Fibroblast of skin of abdomen (primary cell): ENCODE measurements around the gene CRYBG1. TPM values are rescaled to one million over a fixed set of nuclear protein-coding genes. Genes with fewer than 3 reads are reported as not detected.

Experiments
- DNase-seq: peaks from one replicate; pipeline ENCODE4 v3.0.0-alpha.2; 2013
- polyA plus RNA-seq, 2 experiments: library from polyadenylated mRNA; unstranded; fragments of 120-200 nt; gene quantifications; one replicate each; pipeline ENCODE4 v1.2.1, GENCODE V29; 2013; ENCODE audit not compliant: insufficient read length in 2 of 2

Gene CRYBG1
- polyA plus RNA-seq (2013, experiment 1 of 2; ENCODE audit: insufficient read length), result 15.7 TPM
- polyA plus RNA-seq (2013, experiment 2 of 2; ENCODE audit: insufficient read length), result 15.0 TPM

GRCh38 chr6:106360410-106360988, at the start of gene CRYBG1:
Gene CRYBG1 (plus strand): TSS chr6:106360717. CDS start chr6:106360909, 192 bp downstream.
- DNase-seq, result peak; percentile 5

GRCh38 chr6:106315765-106316374, 44.6 kb upstream of the CRYBG1 start:
- DNase-seq, result peak; percentile 32

GRCh38 chr6:106316375-106316766, 44.1 kb upstream of the CRYBG1 start:
- no peak for DNase-seq

DNA sequence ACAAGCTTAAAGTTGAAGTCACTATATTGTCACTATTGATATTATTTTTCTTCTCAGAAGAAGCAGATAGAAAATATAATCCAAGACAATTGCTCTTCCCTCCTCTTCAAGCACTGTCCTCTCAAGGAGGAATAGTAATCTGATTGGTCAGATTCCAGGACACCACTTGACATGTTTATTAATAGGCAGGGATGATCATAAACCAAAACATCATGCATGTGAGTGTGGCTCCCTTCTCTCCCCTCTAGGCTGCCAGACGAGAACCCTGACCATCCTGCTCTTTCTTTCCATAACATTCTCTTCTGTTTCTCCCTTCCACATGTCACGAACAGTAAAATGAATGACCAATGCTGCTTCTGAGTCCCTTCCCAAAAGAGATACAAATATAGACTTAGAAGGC, 42.5 kb upstream of the CRYBG1 start:
- DNase-seq, result no peak

DNA sequence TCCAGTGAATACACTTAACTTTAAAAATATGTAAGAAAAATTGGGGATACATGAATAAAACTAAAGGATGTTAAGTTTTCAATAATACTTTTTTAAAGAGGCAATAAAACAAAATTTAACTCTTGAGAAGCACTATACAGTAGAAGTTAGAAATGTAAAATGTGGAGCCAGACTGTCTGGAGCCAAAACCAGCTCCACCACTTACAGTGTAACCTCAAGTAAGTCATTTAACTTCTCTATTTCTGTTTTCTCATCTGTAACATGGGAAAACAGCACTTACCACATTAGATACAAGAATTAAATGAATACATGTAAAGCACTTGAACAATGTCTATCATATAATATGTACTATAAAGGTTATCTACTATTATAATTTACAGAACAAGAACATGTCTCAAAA, 41.7 kb upstream of the CRYBG1 start:
- DNase-seq, result no peak

GRCh38 chr6:106321940-106322339, 38.6 kb upstream of the CRYBG1 start:
- no peak for DNase-seq

DNA sequence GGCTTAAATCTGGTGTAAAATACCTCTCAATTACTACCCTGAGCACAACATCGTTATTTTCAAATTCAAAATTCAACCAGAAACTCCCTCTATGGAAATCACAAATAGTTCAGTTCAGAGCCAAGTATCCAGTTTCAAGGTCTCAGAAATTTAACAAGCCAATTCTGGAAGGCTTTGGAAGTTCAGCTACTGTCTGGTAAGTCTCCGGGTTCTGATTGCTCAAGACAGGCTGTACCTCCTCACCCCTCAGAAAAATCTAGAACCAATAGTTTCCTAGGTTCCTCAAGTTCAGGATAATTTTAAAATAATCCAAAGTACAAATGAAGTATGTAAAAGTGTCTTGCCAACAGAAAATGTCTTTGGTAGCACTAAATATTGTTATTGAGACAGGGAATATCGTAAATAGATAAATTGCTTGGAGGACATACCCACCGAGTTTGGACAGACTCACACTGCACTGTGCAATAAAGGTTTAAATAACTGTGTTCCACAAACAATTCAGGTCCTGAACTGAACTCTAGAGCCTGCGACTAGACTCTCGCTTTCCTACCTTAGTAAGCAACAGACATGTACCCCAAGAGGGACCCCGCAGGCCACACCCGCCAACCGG, 35.7 kb upstream of the CRYBG1 start:
- no peak for DNase-seq

DNA sequence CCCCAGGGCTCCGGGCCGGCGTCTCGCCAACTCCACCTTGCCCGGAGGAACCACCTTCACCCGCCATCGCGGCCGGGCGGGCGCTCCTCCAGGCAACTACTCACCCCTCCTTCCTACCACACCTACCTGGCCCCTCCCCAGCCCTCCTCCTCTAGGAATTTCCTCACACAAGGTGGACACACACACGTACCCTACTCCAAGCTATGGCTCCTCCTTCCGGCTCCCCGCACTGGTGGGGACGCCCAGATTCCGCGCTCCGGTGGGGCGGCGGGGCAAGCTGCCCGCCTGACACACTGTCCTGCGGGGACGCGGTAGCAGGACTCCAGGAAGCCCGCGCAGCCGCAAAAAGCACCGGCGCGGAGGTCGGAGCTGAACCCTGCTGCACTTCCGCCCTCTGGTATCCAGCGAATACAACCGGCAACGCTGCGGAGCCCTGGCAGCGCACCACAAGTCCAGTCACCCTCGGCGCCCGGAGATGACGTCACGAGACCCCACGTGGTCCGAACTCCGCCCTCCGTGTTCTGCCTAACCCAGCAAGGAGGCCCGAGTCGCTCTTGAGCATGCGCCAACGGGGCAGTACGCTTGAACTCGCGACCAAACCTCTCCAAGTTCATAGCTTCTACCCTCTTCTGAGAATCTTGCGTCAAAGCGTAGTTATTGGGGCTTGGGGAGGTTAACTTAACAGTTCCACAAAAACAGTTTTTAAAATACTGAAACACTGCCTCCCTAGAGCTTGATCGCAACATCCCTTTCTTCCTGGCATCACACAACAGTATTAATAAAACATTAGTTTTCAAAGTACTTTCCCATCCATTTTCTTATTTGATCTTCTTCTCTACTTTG, 35.0 kb upstream of the CRYBG1 start, which contains the start of gene ATG5:
TSS of gene ATG5 (minus strand) at position 425 of the 843 bp plus-strand sequence. CDS start 9,552 bp downstream, outside the sequence.
- peak; percentile 99 for DNase-seq

DNA sequence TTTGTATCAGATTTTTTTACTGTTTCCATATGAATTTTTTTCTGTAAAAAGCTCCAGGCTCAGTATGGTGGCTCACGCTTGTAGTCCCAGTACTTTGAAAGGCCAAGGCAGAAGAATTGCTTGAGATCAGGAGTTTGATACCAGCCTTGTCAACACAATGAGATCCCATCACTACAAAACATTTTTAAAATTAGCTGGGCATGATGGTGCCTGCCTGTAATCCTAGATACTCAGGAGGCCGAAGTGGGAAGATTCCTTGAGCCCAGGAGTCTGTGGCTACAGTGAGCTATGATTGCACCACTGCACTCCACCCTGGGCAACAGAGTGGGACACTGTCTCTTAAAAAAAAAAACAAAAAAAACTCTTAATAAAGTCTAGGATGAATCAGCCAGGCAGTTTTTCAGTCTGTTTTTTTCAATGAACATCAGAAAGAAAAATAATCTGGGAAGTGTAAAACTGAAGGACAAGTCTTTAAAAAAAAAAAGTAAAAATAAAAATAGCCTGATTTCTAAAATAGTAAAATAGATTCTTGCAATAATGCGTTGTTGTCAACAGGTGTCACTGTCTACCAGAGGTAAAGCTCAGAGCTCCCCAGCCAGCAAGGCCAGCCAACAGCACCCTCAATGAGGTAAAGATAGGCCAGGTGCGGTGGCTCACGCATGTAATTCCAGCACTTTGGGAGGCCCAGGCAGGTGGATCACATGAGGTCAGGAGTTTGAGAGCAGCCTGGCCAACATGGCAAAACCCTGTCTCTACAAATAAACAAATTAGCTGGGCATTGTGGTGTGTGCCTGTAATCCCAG, 25.7 kb upstream of the CRYBG1 start:
- DNase-seq, result peak; percentile 38

GRCh38 chr6:106339334-106340029, 21.0 kb upstream of the CRYBG1 start:
- peak; percentile 73 for DNase-seq

DNA sequence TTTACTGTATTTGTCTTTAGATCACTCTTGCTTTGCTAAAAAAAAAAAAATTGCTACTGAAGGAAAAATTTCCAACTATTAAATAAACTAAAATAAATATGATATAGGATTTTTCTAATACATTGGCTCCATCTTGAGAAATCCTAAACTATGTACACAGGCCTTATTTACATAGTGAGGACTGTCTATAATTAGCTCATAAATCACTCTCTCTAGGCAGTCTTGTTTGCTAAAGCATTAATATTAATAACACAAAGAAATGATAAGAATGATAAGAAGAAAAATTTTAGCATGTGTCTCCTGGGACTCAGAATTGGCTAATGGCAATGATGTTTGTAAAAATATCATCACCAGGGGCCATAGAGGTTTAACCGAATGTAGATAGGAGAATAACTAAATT, 13.3 kb upstream of the CRYBG1 start:
- no peak for DNase-seq

DNA sequence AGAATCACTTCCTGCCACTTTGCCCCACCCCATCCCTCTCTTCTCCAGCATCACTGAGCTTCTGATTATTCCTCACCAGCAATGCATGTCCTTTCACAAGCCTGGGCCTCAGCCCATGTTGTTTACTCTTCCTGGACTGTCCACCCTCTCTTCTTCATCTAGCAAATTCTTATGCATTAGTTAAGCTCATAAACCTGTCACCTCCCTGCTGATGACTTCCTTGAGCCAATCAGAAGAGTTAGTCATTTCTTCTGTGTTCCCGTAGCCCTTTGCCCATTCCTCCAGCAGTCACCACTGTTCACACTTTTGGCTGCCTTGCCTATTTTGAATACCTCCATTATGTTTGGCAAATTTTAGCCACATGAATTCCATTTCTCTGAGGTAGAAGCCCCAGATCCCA, 4.1 kb upstream of the CRYBG1 start:
- no peak for DNase-seq

GRCh38 chr6:106359959-106360409, 533 bp upstream of the CRYBG1 start:
- DNase-seq, result no peak

GRCh38 chr6:106360989-106361430, 493 bp downstream of the CRYBG1 start:
- no peak for DNase-seq

GRCh38 chr6:106363401-106364138, 3.1 kb downstream of the CRYBG1 start:
- no peak for DNase-seq

GRCh38 chr6:106369739-106370138, 9.2 kb downstream of the CRYBG1 start:
- DNase-seq, result no peak

DNA sequence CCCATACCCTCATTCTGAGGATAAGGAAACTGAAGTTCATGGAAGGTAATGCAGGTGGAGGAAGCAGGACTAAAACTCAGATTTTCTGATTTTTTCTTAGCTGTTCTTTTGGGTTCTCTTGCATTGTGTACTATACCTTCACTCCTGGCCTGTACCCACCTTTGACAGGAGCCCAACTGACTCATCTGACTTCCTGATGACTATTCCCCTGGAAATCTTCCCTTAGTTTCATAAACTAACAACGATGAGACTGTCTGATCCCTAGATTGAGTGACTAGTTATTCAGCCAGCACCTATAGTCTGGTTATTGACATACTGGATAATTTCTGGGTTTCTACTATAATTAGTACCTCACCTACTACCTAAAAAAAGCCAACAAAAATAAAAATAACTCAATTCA, 10.1 kb downstream of the CRYBG1 start:
- DNase-seq, result no peak

- DNase-seq, result no peak
These were observed 12.5 kb downstream of the CRYBG1 start for GRCh38 chr6:106372838-106373501.

DNA sequence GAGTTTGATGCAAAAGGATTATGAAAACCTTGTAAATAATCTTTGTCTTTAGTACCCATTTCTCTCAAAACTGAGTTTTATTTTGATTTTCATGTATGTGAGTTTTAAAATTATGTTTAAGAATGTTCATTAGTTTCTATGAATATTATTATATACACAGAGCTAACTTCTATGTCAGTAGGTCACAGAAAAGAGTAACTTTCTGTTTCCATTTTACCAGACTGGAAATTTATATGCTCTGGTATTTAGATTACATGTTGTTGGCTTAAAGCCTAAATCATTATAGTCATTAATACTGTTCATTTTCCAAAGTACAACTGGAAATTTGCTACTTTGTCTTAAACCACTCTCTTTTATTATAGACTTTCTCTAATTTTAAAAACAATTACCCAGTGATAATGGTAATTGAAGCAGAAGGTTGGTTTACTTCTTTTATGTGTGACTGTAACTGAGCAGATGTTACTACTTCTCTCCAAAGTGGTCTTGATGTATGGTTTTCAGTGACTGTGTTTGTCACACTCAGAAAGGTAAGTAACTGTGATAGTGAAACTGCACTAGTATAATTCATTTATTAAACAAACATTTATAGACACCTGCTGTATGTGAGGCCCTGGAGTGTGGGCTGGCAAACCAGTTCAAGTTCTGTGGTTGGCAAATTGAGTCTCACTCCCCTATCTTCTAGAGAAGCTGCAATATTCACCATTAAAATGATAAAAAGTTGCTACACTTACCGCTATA, 13.2 kb downstream of the CRYBG1 start:
- no peak for DNase-seq
